Right lobe of liver (tissue), 4 donors: ENCODE measurements around the gene CAMKMT.

Experiments used
- POLR2A ChIP-seq: fragments of 450-650 bp; IDR thresholded peaks from one replicate; pipeline ENCODE4 v1.6.1; 2017; ENCODE audit warnings: antibody characterized with exemption, mild to moderate bottlenecking
- TF ChIP-seq, protein P1 (sequence below), 4 donors: fragments of 200-600 bp in 3 of 4; fragments of 450-650 bp in 1 of 4; IDR thresholded peaks; one replicate each; pipeline versions ENCODE4 v1.5.1 to v1.8.0; 2016 to 2022; ENCODE audit warnings: antibody characterized with exemption in 4 of 4, mild to moderate bottlenecking in 2 of 4
- donor health status: DM: no; HTN: no; CAD: no.
- donor health status: DM: no; HTN: no; CAD: no.
- donor health status: DM: no; HTN: yes; CAD: no.

DNA sequence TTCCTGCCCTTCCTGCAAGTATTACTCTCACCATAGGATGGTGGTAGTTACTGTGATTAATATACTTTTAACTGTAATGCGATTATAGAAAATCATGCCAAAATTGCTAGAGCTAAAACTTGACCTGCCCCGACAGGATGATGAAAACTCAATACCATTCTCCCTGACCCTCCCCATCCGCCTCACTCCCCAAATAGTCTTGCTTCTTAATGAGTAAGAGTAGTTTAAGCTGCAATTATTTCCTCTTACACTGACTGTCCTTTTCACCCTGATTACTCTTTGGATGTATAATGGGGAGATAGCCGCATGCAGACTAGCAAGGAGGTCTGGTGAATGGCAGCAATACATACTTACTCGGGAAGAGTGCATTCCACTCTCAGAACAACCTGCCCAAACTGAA, 310.2 kb downstream of the CAMKMT start:
- TF ChIP-seq, protein P1, sequence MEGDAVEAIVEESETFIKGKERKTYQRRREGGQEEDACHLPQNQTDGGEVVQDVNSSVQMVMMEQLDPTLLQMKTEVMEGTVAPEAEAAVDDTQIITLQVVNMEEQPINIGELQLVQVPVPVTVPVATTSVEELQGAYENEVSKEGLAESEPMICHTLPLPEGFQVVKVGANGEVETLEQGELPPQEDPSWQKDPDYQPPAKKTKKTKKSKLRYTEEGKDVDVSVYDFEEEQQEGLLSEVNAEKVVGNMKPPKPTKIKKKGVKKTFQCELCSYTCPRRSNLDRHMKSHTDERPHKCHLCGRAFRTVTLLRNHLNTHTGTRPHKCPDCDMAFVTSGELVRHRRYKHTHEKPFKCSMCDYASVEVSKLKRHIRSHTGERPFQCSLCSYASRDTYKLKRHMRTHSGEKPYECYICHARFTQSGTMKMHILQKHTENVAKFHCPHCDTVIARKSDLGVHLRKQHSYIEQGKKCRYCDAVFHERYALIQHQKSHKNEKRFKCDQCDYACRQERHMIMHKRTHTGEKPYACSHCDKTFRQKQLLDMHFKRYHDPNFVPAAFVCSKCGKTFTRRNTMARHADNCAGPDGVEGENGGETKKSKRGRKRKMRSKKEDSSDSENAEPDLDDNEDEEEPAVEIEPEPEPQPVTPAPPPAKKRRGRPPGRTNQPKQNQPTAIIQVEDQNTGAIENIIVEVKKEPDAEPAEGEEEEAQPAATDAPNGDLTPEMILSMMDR (IDR thresholded peaks at IDR 0.05): no peak
- no peak for TF ChIP-seq POLR2A
